H1 (cell line): ENCODE data around the gene PHTF1. TPM values are rescaled to one million over a fixed set of nuclear protein-coding genes. Genes with fewer than 3 reads are reported as not detected.

ENCODE experiments used
- CTCF ChIA-PET: fragments of 300-600 bp; sonication (Branson Sonifier 250); formaldehyde crosslinking; loops from one replicate; lab custom pipeline; 2021; ENCODE audit not compliant: partially characterized antibody; lab: Charles Lee
- POLR2A ChIA-PET: fragments of 300-600 bp; sonication (Branson Sonifier 250); formaldehyde crosslinking; loops from one replicate; lab custom pipeline; 2021; ENCODE audit warnings: inconsistent platforms; ENCODE audit not compliant: partially characterized antibody; lab: Charles Lee
- DNase-seq, 2 experiments: peaks; one replicate each; pipeline versions ENCODE4 v3.0.0 to v3.0.0-alpha.2; 2010 to 2022; ENCODE audit warnings: low spot score in 2 of 2, low read depth in 1 of 2, mixed read lengths in 1 of 2
- FAIRE-seq: peaks from 2 replicates; lab custom pipeline; 2011; peaks lifted over from hg19 to GRCh38; lab: Jason Lieb, UNC
- H2AFZ ChIP-seq: 2 replicates; pipeline ENCODE4 v1.8.1; 2012; ENCODE audit warnings: low read length, inconsistent platforms
- H2AK5ac ChIP-seq: 2 replicates; pipeline ENCODE4 v1.6.1; 2013; ENCODE audit warnings: low read depth, low read length
- H2BK120ac ChIP-seq: replicated peaks from 2 replicates; pipeline ENCODE3; 2013; ENCODE audit warnings: low read depth, low read length, inconsistent platforms
- H2BK12ac ChIP-seq: 2 replicates; pipeline ENCODE4 v1.6.1; 2013; ENCODE audit warnings: low read depth, low read length
- H2BK15ac ChIP-seq: 2 replicates; pipeline ENCODE4 v1.6.1; 2013; ENCODE audit warnings: low read length
- H2BK20ac ChIP-seq: 2 replicates; pipeline ENCODE4 v1.6.1; 2013; ENCODE audit warnings: low read length
- H2BK5ac ChIP-seq: 2 replicates; pipeline ENCODE4 v1.6.1; 2013; ENCODE audit warnings: low read depth, low read length
- H3K14ac ChIP-seq: 2 replicates; pipeline ENCODE4 v1.6.1; 2013; ENCODE audit warnings: inconsistent platforms; ENCODE audit not compliant: insufficient read length
- H3K18ac ChIP-seq: 2 replicates; pipeline ENCODE4 v1.6.1; 2013; ENCODE audit warnings: low read length; ENCODE audit errors: extremely low read depth
- H3K23ac ChIP-seq: 2 replicates; pipeline ENCODE4 v1.6.1; 2013; ENCODE audit warnings: inconsistent platforms; ENCODE audit not compliant: insufficient read length
- H3K23me2 ChIP-seq: 2 replicates; pipeline ENCODE4 v1.6.1; 2013; ENCODE audit warnings: low read depth, low read length
- H3K27ac ChIP-seq: 2 replicates; pipeline ENCODE4 v1.6.1; 2011; ENCODE audit warnings: low read depth, low read length, inconsistent platforms
- H3K27me3 ChIP-seq, 4 experiments: replicated peaks in 1 of 4; 1 replicate in 1 of 4; 2 replicates in 3 of 4; pipeline versions ENCODE4 v1.6.1 to v1.8.1; 2011 to 2013; ENCODE audit warnings: low read length in 3 of 4, mild to moderate bottlenecking in 3 of 4, inconsistent platforms in 2 of 4, mixed read lengths in 2 of 4, moderate library complexity in 1 of 4; ENCODE audit not compliant: control insufficient read depth in 3 of 4, insufficient read depth in 3 of 4; ENCODE audit errors: extremely low read depth in 1 of 4
- H3K36me3 ChIP-seq, 4 experiments: 2 replicates each; pipeline versions ENCODE4 v1.6.1 to v1.8.1; 2011 to 2013; ENCODE audit warnings: mild to moderate bottlenecking in 4 of 4, low read length in 3 of 4, moderate library complexity in 2 of 4, control low read depth in 1 of 4, inconsistent platforms in 1 of 4; ENCODE audit not compliant: insufficient read depth in 4 of 4, control insufficient read depth in 2 of 4
- H3K4ac ChIP-seq: replicated peaks from 2 replicates; pipeline ENCODE3; 2013; ENCODE audit warnings: low read length, low read depth, mixed read lengths, inconsistent platforms; ENCODE audit not compliant: insufficient read length
- H3K4me1 ChIP-seq, 4 experiments: replicated peaks in 1 of 4; 1 replicate in 1 of 4; 2 replicates in 3 of 4; pipeline versions ENCODE4 v1.6.1 to v1.8.1; 2011 to 2013; ENCODE audit warnings: low read length in 3 of 4, inconsistent platforms in 2 of 4, mixed read lengths in 1 of 4; ENCODE audit not compliant: insufficient read depth in 4 of 4, control insufficient read depth in 3 of 4
- H3K4me2 ChIP-seq, 2 experiments: 2 replicates each; pipeline versions ENCODE4 v1.6.1 to v1.8.1; 2011 to 2013; ENCODE audit warnings: low read depth in 2 of 2, low read length in 2 of 2, control low read depth in 1 of 2, inconsistent platforms in 1 of 2, mild to moderate bottlenecking in 1 of 2; ENCODE audit not compliant: insufficient read depth in 1 of 2
- H3K4me3 ChIP-seq, 4 experiments: fragments of 200-600, 300-600 bp in 1 of 4; sonication (generic), shearing (Covaris generic), sonication (Bioruptor Twin) in 1 of 4; 2 replicates each; pipeline versions ENCODE4 v1.5.1 to v1.8.1; 2011 to 2016; ENCODE audit warnings: low read length in 4 of 4, low read depth in 3 of 4, control low read depth in 2 of 4, inconsistent platforms in 2 of 4, mild to moderate bottlenecking in 2 of 4, mixed read lengths in 1 of 4, moderate library complexity in 1 of 4; ENCODE audit not compliant: insufficient read depth in 2 of 4; ENCODE audit errors: extremely low read depth in 1 of 4
- H3K56ac ChIP-seq: replicated peaks from 2 replicates; pipeline ENCODE3; 2013; ENCODE audit warnings: low read depth, mild to moderate bottlenecking, mixed read lengths, low read length, inconsistent platforms; ENCODE audit not compliant: insufficient read length
- H3K79me1 ChIP-seq: 2 replicates; pipeline ENCODE4 v1.6.1; 2013; ENCODE audit warnings: low read depth, low read length, control low read depth
- H3K79me2 ChIP-seq, 2 experiments: 2 replicates each; pipeline versions ENCODE4 v1.6.1 to v1.8.1; 2012 to 2013; ENCODE audit warnings: low read length in 2 of 2, mild to moderate bottlenecking in 2 of 2, inconsistent platforms in 1 of 2; ENCODE audit not compliant: insufficient read depth in 2 of 2, control insufficient read depth in 1 of 2
- H3K9ac ChIP-seq, 4 experiments: replicated peaks in 1 of 4; 1 replicate in 1 of 4; 2 replicates in 3 of 4; pipeline versions ENCODE4 v1.6.1 to v1.8.1; 2011 to 2013; ENCODE audit warnings: low read depth in 3 of 4, low read length in 3 of 4, control low read depth in 2 of 4, mild to moderate bottlenecking in 2 of 4, moderate library complexity in 2 of 4, inconsistent platforms in 1 of 4; ENCODE audit errors: extremely low read depth in 1 of 4
- H3K9me3 ChIP-seq, 2 experiments: 2 replicates each; pipeline versions ENCODE4 v1.6.1 to v1.8.1; 2012 to 2013; ENCODE audit warnings: mild to moderate bottlenecking in 2 of 2, moderate library complexity in 2 of 2, control low read depth in 1 of 2, inconsistent platforms in 1 of 2, low read depth in 1 of 2, low read length in 1 of 2, mixed read lengths in 1 of 2; ENCODE audit not compliant: insufficient read depth in 2 of 2
- H4K20me1 ChIP-seq, 2 experiments: replicated peaks in 1 of 2; 2 replicates each; pipeline versions ENCODE3 to v1.8.1; 2011 to 2013; ENCODE audit warnings: inconsistent platforms in 2 of 2, low read length in 2 of 2, mild to moderate bottlenecking in 1 of 2; ENCODE audit not compliant: insufficient read depth in 2 of 2, control insufficient read depth in 1 of 2
- H4K5ac ChIP-seq: 2 replicates; pipeline ENCODE4 v1.6.1; 2013; ENCODE audit warnings: low read length, low read depth, mixed read lengths, inconsistent platforms; ENCODE audit not compliant: insufficient read length
- H4K8ac ChIP-seq: 2 replicates; pipeline ENCODE4 v1.8.0; 2013; ENCODE audit warnings: mild to moderate bottlenecking, moderate library complexity, low read length, inconsistent platforms; ENCODE audit not compliant: insufficient read depth; ENCODE audit errors: extremely low read depth
- H4K91ac ChIP-seq: replicated peaks from 2 replicates; pipeline ENCODE3; 2013; ENCODE audit warnings: low read length, mixed read lengths, inconsistent platforms; ENCODE audit not compliant: insufficient read length
- BACH1 ChIP-seq: IDR thresholded peaks from 2 replicates; pipeline ENCODE4 v1.6.1; 2012; ENCODE audit warnings: low read length, improper control_type of control experiment
- CHD1 ChIP-seq: IDR thresholded peaks from 2 replicates; pipeline ENCODE4 v1.6.1; 2012; ENCODE audit warnings: low read depth, low read length, improper control_type of control experiment
- GTF2F1 ChIP-seq: IDR thresholded peaks from 2 replicates; pipeline ENCODE4 v1.6.1; 2012; ENCODE audit warnings: low read depth, low read length, improper control_type of control experiment, borderline replicate concordance
- HDAC6 ChIP-seq: IDR thresholded peaks from one replicate; pipeline ENCODE4 v1.7.1; 2012; ENCODE audit warnings: low read depth, mild to moderate bottlenecking, inconsistent platforms, low read length, moderate library complexity
- JUN ChIP-seq: IDR thresholded peaks from 2 replicates; pipeline ENCODE4 v1.6.1; 2011; ENCODE audit warnings: low read depth, mild to moderate bottlenecking, improper control_type of control experiment, low read length
- KDM4A ChIP-seq: IDR thresholded peaks from one replicate; pipeline ENCODE4 v1.7.1; 2012; ENCODE audit warnings: low read depth, mild to moderate bottlenecking, moderate library complexity, low read length, inconsistent platforms; ENCODE audit not compliant: severe bottlenecking
- MAFK ChIP-seq: IDR thresholded peaks from 2 replicates; pipeline ENCODE4 v1.6.1; 2012; ENCODE audit warnings: low read depth, mild to moderate bottlenecking, improper control_type of control experiment, low read length
- RFX5 ChIP-seq: IDR thresholded peaks from 2 replicates; pipeline ENCODE4 v1.6.1; 2011; ENCODE audit warnings: low read depth, low read length, improper control_type of control experiment, borderline replicate concordance
- TAF1 ChIP-seq: IDR thresholded peaks from 2 replicates; pipeline ENCODE4 v1.6.1; 2011; ENCODE audit warnings: mild to moderate bottlenecking, low read depth, low read length
- TEAD4 ChIP-seq: IDR thresholded peaks from 2 replicates; pipeline ENCODE4 v1.6.1; 2012; ENCODE audit warnings: low read depth, low read length, inconsistent platforms, mixed read lengths
- USF2 ChIP-seq: IDR thresholded peaks from 2 replicates; pipeline ENCODE4 v1.6.1; 2011; ENCODE audit warnings: low read length, improper control_type of control experiment
- YY1 ChIP-seq: IDR thresholded peaks from 2 replicates; pipeline ENCODE4 v1.6.1; 2011; ENCODE audit warnings: low read depth, mild to moderate bottlenecking, low read length
- WGBS, 2 experiments: shearing (Covaris generic) in 1 of 2; methylation state at CpG; one replicate each; pipeline versions ENCODE4 v1.1.6 to v1.1.7; 2013 to 2015; ENCODE audit warnings: low lambda C conversion rate in 2 of 2, mixed read lengths in 2 of 2, inconsistent platforms in 1 of 2, low coverage in 1 of 2, missing lambda C conversion rate in 1 of 2; ENCODE audit not compliant: insufficient replicate concordance in 2 of 2, insufficient coverage in 1 of 2, insufficient read length in 1 of 2; ENCODE audit errors: extremely low coverage in 1 of 2, missing lambda C conversion rate in 1 of 2; 5-methylcytosine and 5-hydroxymethylcytosine counted together
- polyA plus RNA-seq, 7 experiments: library from polyadenylated mRNA; depleted of rRNA in 3 of 7; stranded (reverse) in 5 of 7; unstranded in 2 of 7; fragments of >200 nt in 5 of 7; fragments of 200-250 nt in 2 of 7; gene quantifications; 1 replicate in 5 of 7; 2 replicates in 1 of 7; 4 replicates in 1 of 7; pipeline versions ENCODE4 v1.2.1 to v1.2.3, GENCODE V29; 2011 to 2013; ENCODE audit warnings: missing spikeins in 2 of 7, mixed read lengths in 2 of 7
- total RNA-seq: library from RNA; stranded (reverse); fragmentation: NEBNext Ultra II Directional; extraction: Animal tissue kit (Norgen Biotek cat#: 25700); gene quantifications from 2 replicates; pipeline ENCODE4 v1.2.1, GENCODE V29; 2021

The PHTF1 gene
- total and polyA plus RNA-seq, 2 of the 8 experiments (the other 6 are each of a cell fraction or from before 2014, with no cell fraction given) = 9.1 to 26.9 TPM

GRCh38 chr1:113805639-113806038, 46.4 kb upstream of the PHTF1 start:
- Histone ChIP-seq H3K27me3 (no peaks in the 10 kb centered on the region), H3K23me2 (no peaks in the 10 kb centered on the region; the same call in 1 of the 2 replicates), H2BK15ac (no peak overlapping the region), H2BK120ac (no peak overlapping the region), H3K56ac (no peak overlapping the region), H4K20me1 (peaks cover 5 to 6% of the 10 kb centered on the region in 2 experiments), H3K18ac (no peak overlapping the region), H3K23ac (no peak overlapping the region), H4K8ac (no peak overlapping the region), H4K91ac (no peak overlapping the region), H3K79me1 (no peaks in the 10 kb centered on the region; the same call in 1 of the 2 replicates), H2BK20ac (no peak overlapping the region), H3K4me1 (peaks cover 0 to 6% (median 0%) of the 10 kb centered on the region in 4 experiments; a peak in 2 of 7 replicates), H3K27ac (no peak overlapping the region), H2AFZ (no peak overlapping the region), H3K4me3 (no peak overlapping the region), H2BK12ac (no peak overlapping the region), H3K9ac (no peak overlapping the region), H2BK5ac (no peak overlapping the region), H3K9me3 (no peaks in the 10 kb centered on the region), H4K5ac (no peak overlapping the region), H3K79me2 (peaks cover 15 to 92% of the 10 kb centered on the region in 2 experiments), H2AK5ac (no peak overlapping the region), H3K36me3 (no peaks in the 10 kb centered on the region), H3K4me2 (no peak overlapping the region), H3K4ac (no peak overlapping the region), H3K14ac (no peak overlapping the region)
- no peak for FAIRE-seq
- 88% methylated on average over 4 of the region's 4 CpGs; no CpG with 5 or more reads in 1 of the 2 experiments for WGBS, 2 experiments
- ChIA-PET POLR2A (interaction anchor here (1.0 kb wide), 1 partner anchor 46 kb away, joined by 4 read pairs; the partner anchor contains the start of gene PHTF1), CTCF (no interaction called here)
- DNase-seq = no peak
- no peak for TF ChIP-seq USF2
- no peak for TF ChIP-seq MAFK
- no peak for TF ChIP-seq TEAD4
- no peak for TF ChIP-seq BACH1
- no peak for TF ChIP-seq JUN
- no peak for TF ChIP-seq TAF1
- TF ChIP-seq KDM4A = no peak
- TF ChIP-seq CHD1 = no peak
- no peak for TF ChIP-seq YY1
- TF ChIP-seq HDAC6 = no peak
- TF ChIP-seq RFX5 = no peak
- TF ChIP-seq GTF2F1 = no peak
